GM18868 (cell line): ENCODE data around the gene ACTA2.

ENCODE experiments used
- ATAC-seq: cut with Tn5 transposase; IDR thresholded peaks from one replicate; pipeline ENCODE4 v1.9.1; 2021; ENCODE audit warnings: mild to moderate bottlenecking, moderate library complexity; ENCODE audit not compliant: unreplicated experiment

The ACTA2 gene

DNA sequence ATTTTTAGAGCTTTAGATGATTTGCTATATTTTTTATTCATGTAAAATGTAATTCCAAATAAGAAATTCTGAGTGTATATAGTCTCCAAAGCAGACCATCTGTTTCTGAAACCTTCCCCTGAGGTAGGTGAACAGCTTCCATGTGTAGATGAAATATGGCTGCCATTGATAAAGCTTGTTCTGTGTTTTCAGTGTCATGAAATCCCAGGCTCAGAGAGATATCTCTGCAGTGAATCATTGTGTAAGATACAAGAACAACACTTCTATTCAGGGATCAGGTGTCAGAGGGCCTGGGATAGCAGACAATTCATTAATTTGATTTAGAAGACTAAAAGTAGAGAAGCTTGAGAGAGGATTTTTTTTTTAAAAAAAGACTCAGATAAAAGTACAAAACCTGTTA is 29.1 kb downstream of the ACTA2 start:
- ATAC-seq = no peak

DNA sequence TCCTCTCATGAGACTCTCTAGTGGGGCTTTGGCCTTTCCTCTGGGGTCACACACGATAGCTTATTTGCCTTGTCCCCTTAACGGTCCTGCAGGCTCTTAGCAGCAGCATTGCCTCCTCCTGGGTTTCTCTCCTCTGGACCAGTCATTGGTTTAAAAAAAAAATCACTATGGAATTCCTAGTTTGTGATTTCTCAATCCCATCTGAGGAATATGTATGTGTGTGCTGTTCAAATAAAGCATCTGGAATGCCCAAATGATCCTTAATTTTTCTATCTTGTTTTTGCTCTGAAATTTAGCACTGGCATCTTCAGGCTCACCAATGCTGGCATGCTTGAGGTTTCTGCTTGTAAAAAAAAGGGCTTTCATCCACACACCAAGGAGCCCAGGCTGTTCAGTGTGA is 30.5 kb downstream of the ACTA2 start:
- no peak for ATAC-seq

DNA sequence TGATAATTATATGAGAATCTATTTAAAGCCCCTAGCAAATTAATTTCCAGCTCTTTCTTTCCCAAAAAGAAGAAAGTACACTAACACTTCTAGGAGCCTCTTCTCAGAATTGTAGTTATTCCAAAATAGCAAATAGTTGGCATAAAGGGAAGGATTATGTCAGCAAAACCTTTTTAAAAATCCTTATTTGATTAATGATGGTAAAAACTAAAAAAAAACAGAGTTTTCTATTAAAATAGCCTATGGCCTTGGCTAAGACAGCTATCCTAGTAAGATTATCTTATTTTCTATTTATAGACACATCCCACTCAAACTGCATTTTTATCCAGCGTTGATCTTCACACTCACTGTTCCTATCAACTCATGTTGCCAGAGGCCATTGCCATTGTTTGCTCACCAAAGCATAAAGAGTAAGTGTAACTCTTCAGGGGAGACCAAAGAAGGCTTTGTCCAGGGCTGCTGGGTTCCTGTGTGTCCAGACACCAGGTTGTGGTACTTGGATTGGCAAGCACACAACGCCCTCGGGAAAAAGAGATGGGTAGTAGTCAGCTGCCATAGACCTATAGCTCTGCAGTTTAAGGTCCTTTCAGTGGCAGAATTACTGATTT is 31.5 kb downstream of the ACTA2 start:
- no peak for ATAC-seq

DNA sequence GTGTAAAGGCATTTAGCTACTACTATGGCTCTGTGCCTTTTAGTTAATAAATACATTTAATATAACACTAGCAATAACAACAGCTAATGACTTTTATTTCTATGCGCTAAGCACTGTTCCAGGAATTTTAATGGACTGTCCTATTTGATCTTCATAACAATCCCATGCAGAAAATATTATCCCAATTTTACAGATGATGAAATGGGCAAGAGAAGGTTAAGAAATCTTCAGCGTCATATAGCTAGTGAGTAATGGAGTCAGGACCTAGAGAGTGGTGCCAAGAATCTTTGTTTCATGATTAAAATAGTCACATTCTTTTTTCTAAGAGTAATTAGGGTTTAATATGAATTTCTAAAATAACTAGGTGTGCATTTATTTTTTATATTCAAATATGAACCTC is 32.4 kb downstream of the ACTA2 start:
- ATAC-seq = no peak

DNA sequence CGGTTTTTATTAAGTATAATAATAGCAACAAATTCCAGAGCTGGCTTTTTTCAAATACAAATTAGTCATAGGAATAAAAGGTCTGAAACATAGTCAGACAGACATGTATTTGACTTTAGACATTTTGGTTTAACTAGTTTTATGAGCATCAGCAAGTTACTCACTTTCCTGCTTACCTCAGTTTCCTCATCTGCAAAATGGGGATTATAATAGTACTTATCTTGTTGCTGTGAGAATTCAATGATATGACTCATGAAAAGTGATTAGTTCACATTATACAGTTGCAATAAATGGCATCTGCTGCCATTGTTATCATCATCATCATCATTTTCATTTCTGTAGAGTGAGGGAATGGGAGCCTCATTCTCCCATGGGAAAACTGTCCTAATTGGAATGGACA is 33.5 kb downstream of the ACTA2 start:
- ATAC-seq = no peak

DNA sequence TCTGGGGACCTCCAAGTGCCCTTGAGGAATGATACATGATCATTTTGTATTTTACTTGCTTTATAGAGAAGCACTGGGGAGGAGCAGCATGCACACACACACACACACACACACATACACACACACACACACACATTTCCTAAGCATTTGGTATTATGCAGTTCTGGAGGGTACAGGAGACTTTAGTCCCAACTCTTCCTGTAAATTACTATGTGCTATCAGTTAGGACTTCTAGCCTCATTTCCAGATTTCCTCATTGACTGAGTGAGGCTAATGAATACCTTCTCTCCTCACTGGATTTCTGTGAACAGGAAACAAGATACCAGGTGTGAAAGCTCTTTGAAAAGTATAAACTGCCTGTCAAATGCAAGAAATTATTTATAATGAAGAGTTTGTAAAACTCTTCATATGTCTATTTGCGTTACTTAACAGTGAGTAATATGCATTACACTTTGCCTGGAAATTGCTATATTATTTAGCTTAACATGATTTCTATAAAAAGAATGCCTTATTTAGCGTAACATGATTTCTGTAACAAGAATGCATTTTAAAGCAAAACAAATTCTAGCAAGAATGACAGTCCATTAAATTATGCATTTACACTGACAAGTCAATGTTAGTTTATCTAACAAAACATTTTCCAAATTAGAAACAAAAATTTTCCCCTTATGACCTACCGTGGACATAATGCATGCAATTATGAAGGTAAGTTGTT is 34.2 kb downstream of the ACTA2 start:
- no peak for ATAC-seq

DNA sequence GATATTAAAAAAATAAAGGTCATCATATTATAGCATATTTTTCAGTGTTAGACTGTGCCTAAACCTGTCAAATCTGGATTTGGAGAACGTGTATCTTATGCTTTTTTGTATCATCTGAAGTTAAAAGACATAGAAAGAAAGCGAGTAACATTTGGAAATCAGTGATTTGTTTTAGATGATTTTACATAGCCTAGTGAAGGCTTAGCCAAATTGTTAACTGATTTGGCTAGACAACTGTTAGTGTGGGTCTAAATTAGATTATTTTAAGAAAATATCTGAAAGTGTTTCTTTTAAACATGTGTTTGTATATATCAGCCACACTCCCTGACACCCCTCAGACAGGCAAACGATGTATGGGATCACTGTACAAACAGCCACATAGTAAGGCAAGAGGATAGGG is 35.6 kb downstream of the ACTA2 start:
- ATAC-seq = no peak

DNA sequence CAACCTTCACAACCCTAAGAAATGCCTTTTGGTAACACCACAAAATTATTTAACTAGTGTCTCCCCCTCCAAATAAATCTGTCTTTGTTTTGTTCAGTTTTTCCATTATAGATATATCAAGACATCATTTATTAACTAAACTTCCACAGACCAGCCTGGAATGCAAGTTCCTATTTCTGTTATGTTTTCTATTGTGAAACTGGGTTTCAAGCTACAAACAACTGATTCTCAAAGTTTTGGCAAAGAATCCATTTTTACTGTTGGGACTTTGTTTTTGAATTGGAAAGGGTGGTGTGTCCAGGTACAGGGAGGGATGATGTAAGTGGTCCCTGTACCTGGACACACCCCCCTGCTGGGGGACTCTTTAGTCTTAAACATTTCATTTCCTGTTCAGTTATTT is 36.3 kb downstream of the ACTA2 start:
- no peak for ATAC-seq

DNA sequence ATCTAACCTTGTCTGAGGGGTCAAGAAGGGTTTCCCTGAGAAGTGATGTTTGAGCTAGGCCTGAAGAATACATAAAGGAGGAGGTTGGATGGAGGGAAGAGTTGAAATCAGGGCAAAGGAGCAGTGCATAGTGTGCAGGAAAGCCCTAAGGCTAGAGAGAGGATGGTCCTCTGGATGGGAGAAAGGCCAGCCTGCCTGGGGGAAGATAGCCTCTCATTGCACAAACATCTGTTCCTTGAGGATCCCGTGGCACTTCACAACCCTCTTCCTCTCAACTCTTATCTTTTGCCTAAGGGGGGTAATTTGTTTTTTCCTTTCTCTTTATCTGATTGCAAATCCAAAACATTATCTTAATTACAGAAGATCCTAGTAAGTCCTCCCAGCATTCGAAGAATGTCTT is 36.8 kb downstream of the ACTA2 start:
- no peak for ATAC-seq

DNA sequence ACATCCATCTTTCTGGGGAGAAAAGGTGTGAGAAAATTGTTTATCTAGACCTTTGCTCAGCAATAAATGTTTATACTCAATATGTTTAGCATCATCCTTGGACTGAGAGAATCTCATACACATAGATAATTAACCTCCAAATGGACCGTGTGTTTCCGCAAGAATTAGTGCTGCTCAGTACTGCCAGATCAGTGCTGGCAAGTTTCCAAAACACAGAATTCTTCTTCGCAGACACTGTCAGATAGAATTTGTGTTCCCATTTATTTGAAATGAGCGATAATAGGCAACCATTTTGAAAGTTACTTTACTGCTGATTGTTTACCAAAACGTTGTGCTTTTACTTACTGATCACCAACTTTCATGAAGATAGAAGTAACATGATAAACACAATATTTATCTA is 38.8 kb downstream of the ACTA2 start:
- no peak for ATAC-seq

DNA sequence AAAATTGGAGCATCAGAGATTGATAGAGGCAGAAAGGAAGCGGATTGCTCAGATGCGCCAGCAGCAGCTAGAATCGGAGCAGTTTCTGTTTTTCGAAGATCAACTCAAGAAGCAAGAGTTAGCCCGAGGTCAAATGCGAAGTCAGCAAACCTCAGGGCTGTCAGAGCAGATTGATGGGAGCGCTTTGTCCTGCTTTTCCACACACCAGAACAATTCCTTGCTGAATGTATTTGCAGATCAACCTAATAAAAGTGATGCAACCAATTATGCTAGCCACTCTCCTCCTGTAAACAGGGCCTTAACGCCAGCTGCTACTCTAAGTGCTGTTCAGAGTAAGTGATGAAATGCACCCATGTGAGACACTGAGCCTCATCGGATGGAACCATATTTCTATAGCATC is 39.4 kb downstream of the ACTA2 start:
- no peak for ATAC-seq

DNA sequence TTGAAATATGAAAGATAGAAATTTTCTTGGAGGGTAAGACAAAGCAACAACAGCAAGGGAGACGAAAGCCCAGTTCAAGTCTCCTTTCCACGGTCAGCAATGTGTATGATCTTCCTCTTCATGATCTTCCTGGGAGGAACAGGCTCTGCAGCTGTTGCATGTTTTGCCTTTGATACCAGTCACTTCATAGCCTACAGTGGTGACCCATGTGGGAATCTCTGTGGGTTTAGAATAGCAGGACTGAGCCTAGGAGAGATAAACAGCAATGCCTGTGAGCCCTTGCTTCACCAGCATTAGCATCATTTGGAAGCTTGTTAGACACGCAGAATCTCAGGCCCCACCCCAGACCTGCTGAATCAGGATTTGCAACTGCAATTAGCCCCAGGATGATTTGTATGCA is 40.7 kb downstream of the ACTA2 start:
- no peak for ATAC-seq

DNA sequence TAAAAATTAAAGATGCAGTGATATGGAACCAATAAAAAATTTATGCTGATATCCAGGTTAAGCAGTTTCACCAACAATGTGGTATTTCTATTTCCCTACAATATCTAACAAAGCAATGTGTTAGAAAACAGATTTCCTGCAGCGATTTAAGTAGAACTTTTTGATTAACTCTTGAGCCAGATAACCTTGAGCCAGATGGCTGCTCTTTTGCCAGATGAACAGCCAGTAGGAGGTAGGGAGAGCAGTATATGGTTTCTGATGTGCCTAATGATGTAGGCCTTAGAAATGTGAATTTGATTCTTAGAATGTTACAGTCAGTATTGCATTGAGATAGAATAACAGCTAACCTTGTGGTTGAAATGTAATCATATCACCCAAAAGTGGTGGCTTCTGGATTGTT is 41.5 kb downstream of the ACTA2 start:
- ATAC-seq = no peak

DNA sequence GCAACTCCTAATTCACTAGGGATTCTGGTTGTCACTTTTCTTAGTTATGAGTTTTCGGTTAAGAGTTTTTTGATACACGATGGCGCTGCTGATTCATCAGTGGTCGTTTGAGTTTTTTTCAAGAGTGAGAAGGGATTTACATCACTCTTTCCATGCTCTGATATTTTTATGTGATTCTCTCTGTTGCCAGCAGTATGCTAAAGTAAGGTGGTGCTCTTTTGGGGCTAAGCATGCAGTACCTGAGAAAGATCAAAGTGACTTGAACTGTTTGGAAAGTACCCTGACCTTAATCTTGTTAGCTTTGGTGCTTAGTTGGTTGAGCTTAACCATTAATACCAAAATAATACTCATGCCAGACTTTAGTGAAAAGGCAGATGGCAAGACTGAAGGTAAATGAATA is 44.4 kb downstream of the ACTA2 start:
- no peak for ATAC-seq

DNA sequence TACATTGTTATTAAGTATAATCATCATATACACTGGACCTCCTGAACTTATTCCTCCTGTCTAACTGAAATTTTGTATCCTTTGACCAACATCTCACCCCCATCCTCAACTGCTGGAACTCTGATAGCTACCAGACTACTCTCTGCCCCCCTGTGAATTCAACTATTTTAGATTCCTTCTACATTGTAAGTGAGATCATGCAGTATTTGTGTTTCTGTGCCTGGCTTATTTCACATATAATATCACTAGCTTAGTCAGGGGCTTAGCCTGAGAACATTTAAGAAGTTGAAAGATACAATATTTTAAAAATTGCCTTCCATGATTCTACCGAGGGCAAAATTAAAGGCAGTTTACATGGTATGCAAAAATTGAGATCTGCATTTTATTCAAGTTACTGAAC is 45.7 kb downstream of the ACTA2 start:
- no peak for ATAC-seq

DNA sequence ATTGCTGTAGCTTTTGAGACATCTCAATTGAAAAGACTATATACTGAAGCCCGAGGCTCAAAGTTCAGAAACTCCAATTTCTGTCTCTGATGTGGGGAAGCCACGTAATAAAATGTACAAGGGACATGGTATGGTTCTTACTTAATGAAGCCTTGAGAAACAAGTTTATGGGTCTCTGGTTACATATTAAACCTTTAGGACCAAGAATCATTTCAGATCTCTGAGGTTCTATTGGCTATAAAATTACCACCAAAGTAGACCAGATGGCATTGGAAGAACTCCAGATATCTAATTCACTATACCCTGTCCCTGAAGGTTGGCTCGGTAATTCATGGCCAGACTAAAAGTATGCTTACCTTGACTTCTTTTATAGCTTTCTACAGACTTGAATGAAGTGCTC is 48.9 kb downstream of the ACTA2 start:
- no peak for ATAC-seq

DNA sequence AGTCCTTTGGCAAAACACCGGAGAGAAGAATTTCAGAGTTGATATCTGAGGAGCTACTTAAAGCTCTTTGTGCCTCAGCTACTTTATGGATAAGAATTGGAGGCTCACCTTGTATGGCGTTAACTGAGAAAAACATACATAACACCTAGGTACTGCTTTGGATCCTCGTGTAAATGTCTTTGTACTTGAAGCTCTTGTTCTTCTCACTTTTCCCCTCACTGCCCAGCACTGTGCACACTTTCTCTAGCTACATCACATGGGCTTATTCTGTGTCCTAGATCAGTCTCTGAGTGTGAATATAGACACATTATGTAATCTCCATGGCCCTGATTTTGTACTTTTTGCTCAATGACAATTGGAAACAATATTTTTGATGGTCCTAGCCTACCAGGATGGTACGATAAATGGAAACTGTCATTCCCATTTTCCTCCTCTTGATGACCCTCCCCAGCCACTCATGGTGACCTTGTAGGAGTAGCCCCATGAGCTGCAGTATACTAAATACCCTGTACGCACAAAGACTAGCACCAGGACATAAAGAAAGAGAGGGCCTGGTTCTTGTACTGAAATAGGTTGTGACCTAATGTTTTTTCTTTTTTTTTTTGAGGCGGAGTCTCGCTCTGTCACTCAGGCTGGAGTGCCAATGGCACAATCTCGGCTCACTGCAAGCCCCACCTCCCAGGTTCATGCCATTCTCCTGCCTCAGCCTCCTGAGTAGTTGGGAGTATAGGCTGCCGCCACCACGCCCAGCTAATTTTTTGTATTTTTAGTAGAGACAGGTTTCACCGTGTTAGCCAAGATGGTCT is 50.4 kb downstream of the ACTA2 start:
- ATAC-seq = peak; percentile 56

DNA sequence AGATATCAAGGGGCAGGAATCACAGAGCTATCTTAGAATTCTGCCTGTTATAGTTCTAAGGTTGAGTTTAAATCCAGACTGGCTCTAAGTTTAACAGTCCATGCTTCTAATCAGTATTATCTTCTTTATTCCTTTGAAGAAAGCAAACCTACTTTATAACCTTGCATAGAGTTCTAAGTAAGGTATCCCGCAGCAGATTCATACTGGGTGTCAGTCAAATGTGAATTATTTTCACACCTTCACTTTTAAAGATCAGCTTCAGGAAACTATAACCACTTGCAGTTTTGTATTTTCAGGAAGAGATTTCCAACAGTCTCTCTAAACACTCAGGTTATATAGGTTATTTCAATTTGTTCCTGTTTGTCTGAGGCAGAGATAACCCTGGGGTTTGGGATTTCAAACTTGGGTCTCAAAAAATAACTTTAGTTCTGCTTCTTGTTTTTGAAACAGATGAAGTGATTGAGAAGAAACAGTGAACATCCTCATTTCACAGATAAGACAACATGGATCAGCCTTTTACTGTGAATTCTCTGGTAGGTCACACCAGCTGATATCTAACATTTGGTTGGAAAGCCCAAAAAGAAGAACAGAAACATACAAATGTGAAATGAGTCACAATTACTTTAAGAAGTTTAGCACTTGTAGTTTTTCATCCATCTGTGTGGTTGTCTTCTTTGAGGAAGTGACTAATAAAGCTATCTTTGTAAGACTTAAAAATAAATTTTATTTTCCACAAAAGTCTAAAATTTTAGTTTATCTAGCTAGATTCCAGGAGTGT is 51.2 kb downstream of the ACTA2 start:
- ATAC-seq = peak; percentile 88

DNA sequence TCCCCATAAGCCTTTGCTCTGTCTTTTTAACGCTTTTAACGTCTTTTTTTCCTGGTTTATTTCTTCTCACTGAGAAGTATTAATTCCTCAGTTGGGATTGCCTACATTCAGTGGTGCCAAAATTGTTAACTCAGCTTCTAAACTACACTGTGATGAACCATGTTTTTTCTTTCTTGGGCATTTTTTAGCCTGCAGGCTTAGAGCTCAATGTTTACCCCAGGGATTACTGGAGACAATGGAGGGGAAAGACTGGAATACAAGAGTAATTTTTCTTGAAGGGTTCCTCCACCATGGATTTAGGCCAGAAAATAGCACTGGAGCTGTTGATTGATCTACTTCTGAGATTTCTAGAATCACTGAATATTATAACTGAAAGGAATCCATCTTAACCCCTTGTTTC is 52.7 kb downstream of the ACTA2 start:
- ATAC-seq = no peak

DNA sequence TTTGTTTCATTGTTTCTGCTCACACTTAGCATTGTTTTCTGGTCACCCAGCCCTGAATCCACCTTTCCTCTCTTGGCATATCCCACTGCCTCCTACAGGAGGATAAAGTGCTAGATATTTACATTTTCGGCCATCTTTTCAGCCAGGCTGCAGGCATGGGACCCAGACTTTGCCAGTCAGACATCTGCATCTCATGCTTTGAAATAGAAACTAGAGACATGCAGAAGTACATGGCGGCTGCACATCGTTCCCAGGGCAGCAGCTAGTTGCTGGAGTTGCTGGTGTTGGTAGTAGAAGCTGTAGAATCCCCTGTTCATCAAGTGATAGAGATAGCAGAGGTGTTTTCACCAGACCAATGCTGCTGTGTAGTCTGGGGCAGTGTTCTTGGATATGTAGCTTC is 53.8 kb downstream of the ACTA2 start:
- no peak for ATAC-seq
